Kidney (tissue), 14 donors: ENCODE results near the gene SPTB. TPM values are rescaled to one million over a fixed set of nuclear protein-coding genes. Genes with fewer than 3 reads are reported as not detected.

ENCODE experiments used
- DNase-seq, 5 donors: peaks; one replicate each; pipeline ENCODE4 v3.0.0-alpha.2; 2013 to 2020
- FAIRE-seq: peaks from 2 replicates; lab custom pipeline; 2012; peaks lifted over from hg19 to GRCh38; lab: Jason Lieb, UNC
- H3K27ac ChIP-seq, 2 donors: one replicate each; pipeline ENCODE4 v1.7.0; 2013; ENCODE audit warnings: low read depth in 2 of 2, low read length in 2 of 2, inconsistent platforms in 1 of 2
- H3K27me3 ChIP-seq: one replicate; pipeline ENCODE4 v1.7.1; 2013; ENCODE audit warnings: low read length, inconsistent platforms; ENCODE audit not compliant: control insufficient read depth, insufficient read depth
- H3K36me3 ChIP-seq, 3 donors: one replicate each; pipeline versions ENCODE4 v1.7.0 to v1.7.1; 2013; ENCODE audit warnings: low read length in 3 of 3, control low read depth in 1 of 3, inconsistent platforms in 1 of 3; ENCODE audit not compliant: insufficient read depth in 3 of 3, control insufficient read depth in 2 of 3
- H3K4me1 ChIP-seq, 3 donors: one replicate each; pipeline versions ENCODE4 v1.7.0 to v1.7.1; 2013; ENCODE audit warnings: low read length in 3 of 3, inconsistent platforms in 1 of 3, low read depth in 1 of 3; ENCODE audit not compliant: control insufficient read depth in 2 of 3, insufficient read depth in 2 of 3
- H3K4me3 ChIP-seq, 3 donors: one replicate each; pipeline versions ENCODE4 v1.7.0 to v1.8.1; 2013; ENCODE audit warnings: low read length in 3 of 3, control low read depth in 1 of 3, inconsistent platforms in 1 of 3
- H3K9ac ChIP-seq, 3 donors: one replicate each; pipeline versions ENCODE4 v1.7.0 to v1.7.1; 2013; ENCODE audit warnings: low read length in 3 of 3, control low read depth in 1 of 3, inconsistent platforms in 1 of 3
- H3K9me3 ChIP-seq, 3 donors: one replicate each; pipeline versions ENCODE4 v1.7.0 to v1.7.1; 2013; ENCODE audit warnings: low read length in 3 of 3, control low read depth in 1 of 3, inconsistent platforms in 1 of 3; ENCODE audit not compliant: control insufficient read depth in 2 of 3, insufficient read depth in 1 of 3
- intact Hi-C: fragments of 100-400 bp; cut with DNase I; formaldehyde crosslinking; loops from one replicate; pipeline ENCODE4 v1.11.1; 2022
- polyA plus RNA-seq: library from polyadenylated mRNA; stranded (reverse); fragments of 350-450 nt; fragmentation: Illumina TruSeq; extraction: RNeasy Lipid Tissue Mini Kit (QIAGEN cat#74804); gene quantifications from one replicate; pipeline ENCODE4 v1.2.3, GENCODE V29; 2014; ENCODE audit warnings: low read depth, low replicate concordance; ENCODE audit not compliant: insufficient read depth
- total RNA-seq: library from RNA; stranded (reverse); fragmentation: NEBNext Ultra II Directional; extraction: Animal tissue kit (Norgen Biotek cat#: 25700); gene quantifications from one replicate; pipeline ENCODE4 v1.2.1, GENCODE V29; 2021
- TF ChIP-seq, protein P1 (sequence below): IDR thresholded peaks from 3 replicates; pipeline ENCODE4 v1.5.1; 2012; ENCODE audit warnings: mild to moderate bottlenecking, moderate library complexity, borderline replicate concordance; ENCODE audit not compliant: insufficient read depth; ENCODE audit errors: extremely low read depth
- donor health status: control.
- donor health status: control.
- donor health status: control.
- donor health status: control.
- donor health status: control.
- donor health status: DM: yes; HTN: yes; CAD: no.
- donor health status: Normal renal cell carcinoma (clear cell type).

SPTB gene
- total and polyA plus RNA-seq, 2 donors from 2014 or later, result 1.7 to 2.2 TPM

DNA sequence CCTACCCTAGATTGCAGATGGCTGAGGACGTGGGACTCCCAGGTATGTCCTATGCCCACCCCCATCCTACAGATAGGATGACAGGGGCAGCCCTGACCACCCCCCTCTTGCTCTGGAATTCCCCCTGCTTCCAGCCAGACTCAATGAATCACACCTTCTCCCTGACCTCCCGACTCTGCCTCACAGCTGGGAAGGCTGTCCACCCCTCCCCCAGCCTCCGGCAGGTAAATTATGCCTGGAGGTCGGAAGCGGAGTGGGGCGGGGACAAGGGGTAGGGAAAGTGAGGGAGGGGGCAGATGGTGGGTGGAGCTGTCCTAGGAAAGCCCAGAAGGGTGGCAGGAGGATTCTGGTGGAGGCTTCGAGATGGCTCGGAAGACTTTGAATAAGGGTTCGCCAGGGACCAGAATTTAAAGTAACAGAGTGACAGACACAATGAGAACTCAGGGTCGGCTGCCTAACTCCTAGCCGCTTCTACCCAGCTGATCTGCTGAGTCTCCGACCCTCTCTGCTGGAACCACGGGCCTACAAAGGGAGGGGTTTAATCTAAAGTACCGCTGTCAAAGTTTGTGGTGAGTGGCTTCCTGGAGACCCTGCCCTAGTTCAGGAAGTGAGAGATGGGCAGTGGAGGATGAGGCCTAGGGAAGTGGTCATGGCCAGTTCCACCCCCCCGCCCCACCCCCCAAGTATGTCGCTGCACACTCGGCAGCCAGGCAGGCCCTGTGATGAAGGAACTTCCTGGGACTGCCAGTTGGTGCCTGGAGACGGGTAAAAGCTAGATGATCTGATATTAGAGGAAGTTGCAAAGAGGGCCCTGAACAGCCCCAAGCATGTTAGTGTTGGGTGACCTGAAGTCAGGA is 171.3 kb downstream of the SPTB start:
- DNase-seq, result peak; percentile 83 to 93 (median 89)

DNA sequence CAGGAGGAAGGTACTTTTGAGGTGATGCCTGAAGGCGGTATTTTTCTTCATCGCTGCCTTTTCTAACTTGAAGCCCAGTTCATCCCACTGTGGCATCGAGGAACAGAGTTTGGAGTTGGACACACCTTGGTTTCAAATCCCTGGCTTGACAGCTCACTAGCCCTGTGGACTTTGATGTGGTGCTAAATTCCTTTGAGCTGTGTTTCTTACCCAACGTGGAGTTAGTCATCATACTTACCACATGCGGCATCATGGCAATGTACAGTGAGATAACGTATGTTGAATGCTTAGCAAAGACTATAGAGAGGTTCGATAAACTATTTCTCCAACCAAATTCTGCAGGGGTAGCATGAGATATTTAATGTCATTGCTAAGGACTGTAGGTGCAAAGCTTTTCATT is 172.0 kb downstream of the SPTB start:
- no peaks in the 10 kb centered on the region for H3K27me3 ChIP-seq
- TF ChIP-seq, protein P1, sequence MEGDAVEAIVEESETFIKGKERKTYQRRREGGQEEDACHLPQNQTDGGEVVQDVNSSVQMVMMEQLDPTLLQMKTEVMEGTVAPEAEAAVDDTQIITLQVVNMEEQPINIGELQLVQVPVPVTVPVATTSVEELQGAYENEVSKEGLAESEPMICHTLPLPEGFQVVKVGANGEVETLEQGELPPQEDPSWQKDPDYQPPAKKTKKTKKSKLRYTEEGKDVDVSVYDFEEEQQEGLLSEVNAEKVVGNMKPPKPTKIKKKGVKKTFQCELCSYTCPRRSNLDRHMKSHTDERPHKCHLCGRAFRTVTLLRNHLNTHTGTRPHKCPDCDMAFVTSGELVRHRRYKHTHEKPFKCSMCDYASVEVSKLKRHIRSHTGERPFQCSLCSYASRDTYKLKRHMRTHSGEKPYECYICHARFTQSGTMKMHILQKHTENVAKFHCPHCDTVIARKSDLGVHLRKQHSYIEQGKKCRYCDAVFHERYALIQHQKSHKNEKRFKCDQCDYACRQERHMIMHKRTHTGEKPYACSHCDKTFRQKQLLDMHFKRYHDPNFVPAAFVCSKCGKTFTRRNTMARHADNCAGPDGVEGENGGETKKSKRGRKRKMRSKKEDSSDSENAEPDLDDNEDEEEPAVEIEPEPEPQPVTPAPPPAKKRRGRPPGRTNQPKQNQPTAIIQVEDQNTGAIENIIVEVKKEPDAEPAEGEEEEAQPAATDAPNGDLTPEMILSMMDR, result no peak
- DNase-seq, result peak in 1 of 5 donors; percentile 33
- H3K4me1 ChIP-seq, result peaks cover 2 to 51% (median 37%) of the 10 kb centered on the region in 3 donors
- no peaks in the 10 kb centered on the region for H3K36me3 ChIP-seq
- intact Hi-C loops, result no loop called here
- peak overlapping the region in 1 of 3 donors; percentile 38 for H3K4me3 ChIP-seq
- peak overlapping the region in 2 of 3 donors; percentile 28 to 60 for H3K9ac ChIP-seq
- H3K27ac ChIP-seq, result peak overlapping the region; percentile 84 to 95
- FAIRE-seq, result no peak
- no peaks in the 10 kb centered on the region for H3K9me3 ChIP-seq

More for the DNA sequence above, 171.3 kb downstream of the SPTB start:
- TF ChIP-seq, protein P1, result no peak
- Histone ChIP-seq H3K4me3 (peak overlapping the region in 2 of 3 donors; percentile 38 to 44), H3K27ac (peak overlapping the region; percentile 84 to 95), H3K9ac (peak overlapping the region in 2 of 3 donors; percentile 47 to 60), H3K9me3 (peaks cover 0 to 5% (median 0%) of the 10 kb centered on the region in 3 donors), H3K4me1 (peaks cover 2 to 47% (median 36%) of the 10 kb centered on the region in 3 donors), H3K36me3 (no peaks in the 10 kb centered on the region), H3K27me3 (no peaks in the 10 kb centered on the region)
- intact Hi-C loops, result no loop called here
- no peak for FAIRE-seq

DNA sequence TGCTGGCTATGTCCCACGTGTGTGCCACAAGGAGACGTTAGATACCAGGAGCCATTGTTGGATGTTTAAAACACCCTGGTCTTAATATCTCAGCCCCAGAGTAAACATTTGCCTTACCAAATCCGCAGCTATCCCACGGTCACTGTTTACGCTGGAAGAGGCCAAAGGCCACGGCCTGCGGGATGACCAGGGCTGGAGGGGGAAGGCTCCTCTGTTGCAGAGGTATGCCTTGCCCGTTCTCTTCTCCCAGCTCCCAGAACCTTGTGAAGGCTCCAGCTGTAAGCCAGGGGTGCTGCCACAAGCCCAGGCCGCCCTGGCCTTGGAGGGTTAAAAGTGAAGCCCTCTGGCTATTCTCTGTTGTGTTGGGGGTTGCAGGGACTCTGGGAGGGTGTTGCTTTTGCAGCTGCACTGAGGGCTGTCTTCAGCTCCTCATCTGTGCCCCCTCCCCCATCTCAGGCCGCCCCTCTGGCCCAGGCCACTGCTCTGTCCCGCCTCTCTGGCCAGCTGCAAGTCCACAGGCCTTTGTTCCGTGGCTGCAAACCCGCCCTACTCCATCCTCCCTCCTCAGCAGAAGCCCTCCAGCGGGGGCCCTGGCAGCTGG is 173.0 kb downstream of the SPTB start:
- Histone ChIP-seq H3K9me3 (no peaks in the 10 kb centered on the region), H3K27ac (peak overlapping the region; percentile 93 to 95), H3K9ac (peak overlapping the region in 1 of 3 donors; percentile 72), H3K4me1 (peaks cover 6 to 54% (median 40%) of the 10 kb centered on the region in 3 donors), H3K36me3 (no peaks in the 10 kb centered on the region), H3K27me3 (no peaks in the 10 kb centered on the region), H3K4me3 (peak overlapping the region in 2 of 3 donors; percentile 18 to 65)
- intact Hi-C loops, result no loop called here
- FAIRE-seq (no peak), DNase-seq (peak; percentile 56 to 78 (median 77))
- TF ChIP-seq, protein P1, result no peak
